ENCODE measurements around the gene NCAPH2. TPM values are rescaled to one million over a fixed set of nuclear protein-coding genes. Genes with fewer than 3 reads are reported as not detected.

Gene NCAPH2
- total RNA-seq, 4 donors from 2014 or later = 27.7 to 48.2 (median 29.5) TPM

- ATAC-seq (ENCODE audit: low FRiP score) (no peak), DNase-seq (ENCODE audit: low spot score) (no peak)
- TF ChIP-seq, protein P1, sequence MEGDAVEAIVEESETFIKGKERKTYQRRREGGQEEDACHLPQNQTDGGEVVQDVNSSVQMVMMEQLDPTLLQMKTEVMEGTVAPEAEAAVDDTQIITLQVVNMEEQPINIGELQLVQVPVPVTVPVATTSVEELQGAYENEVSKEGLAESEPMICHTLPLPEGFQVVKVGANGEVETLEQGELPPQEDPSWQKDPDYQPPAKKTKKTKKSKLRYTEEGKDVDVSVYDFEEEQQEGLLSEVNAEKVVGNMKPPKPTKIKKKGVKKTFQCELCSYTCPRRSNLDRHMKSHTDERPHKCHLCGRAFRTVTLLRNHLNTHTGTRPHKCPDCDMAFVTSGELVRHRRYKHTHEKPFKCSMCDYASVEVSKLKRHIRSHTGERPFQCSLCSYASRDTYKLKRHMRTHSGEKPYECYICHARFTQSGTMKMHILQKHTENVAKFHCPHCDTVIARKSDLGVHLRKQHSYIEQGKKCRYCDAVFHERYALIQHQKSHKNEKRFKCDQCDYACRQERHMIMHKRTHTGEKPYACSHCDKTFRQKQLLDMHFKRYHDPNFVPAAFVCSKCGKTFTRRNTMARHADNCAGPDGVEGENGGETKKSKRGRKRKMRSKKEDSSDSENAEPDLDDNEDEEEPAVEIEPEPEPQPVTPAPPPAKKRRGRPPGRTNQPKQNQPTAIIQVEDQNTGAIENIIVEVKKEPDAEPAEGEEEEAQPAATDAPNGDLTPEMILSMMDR (IDR thresholded peaks at IDR 0.05) = no peak
These were observed 14.9 kb downstream of the NCAPH2 start for GRCh38 chr22:50522806-50523438.

DNA sequence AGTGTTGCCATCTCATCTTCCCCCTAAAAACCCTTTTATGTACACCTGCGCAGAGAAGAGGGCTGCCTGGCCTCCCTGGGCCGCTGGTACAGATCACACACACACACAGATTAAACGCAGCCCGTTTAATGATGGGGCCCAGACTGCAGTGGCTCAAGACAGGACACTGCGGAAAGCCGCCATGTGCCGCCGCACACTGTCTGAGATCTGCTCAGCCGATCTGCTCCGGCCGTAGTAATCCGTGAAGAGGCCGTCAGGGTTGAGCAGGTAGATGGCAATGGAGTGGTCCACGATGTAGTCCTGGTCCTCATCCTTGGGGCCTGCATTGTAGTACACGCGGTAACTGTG, 15.4 kb downstream of the NCAPH2 start:
- ATAC-seq (ENCODE audit: low FRiP score) (no peak), DNase-seq (ENCODE audit: low spot score) (no peak)
- TF ChIP-seq, protein P1 (IDR thresholded peaks at IDR 0.05) = no peak

- ATAC-seq (ENCODE audit: low FRiP score) (no peak), DNase-seq (ENCODE audit: low spot score) (no peak)
- TF ChIP-seq, protein P1 (IDR thresholded peaks at IDR 0.05) = no peak
These were observed 16.0 kb downstream of the NCAPH2 start for GRCh38 chr22:50523806-50524675.

DNA sequence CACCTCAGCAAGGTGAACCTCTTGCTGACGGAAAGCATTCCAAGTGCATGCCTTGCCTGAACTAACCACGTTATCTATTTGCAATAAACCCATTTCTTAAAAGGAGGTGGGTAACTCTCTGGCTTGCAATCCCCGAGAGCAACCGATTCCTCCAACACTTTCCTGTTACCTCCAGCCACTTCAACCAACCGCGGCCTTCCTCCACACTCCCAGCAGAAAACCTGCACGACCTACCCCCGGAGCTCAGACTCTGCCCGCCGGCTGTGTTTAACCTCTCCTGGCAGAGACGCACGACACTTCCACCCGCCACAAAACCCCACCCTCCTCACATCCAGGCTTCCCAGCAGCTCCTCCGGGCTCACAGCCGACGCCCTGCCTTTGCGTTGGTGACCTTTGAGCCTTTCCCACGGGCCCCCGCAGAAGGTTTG, 16.7 kb downstream of the NCAPH2 start:
- TF ChIP-seq, protein P1 (IDR thresholded peaks at IDR 0.05) = no peak
- ATAC-seq (ENCODE audit: low FRiP score) (no peak), DNase-seq (ENCODE audit: low spot score) (no peak)

DNA sequence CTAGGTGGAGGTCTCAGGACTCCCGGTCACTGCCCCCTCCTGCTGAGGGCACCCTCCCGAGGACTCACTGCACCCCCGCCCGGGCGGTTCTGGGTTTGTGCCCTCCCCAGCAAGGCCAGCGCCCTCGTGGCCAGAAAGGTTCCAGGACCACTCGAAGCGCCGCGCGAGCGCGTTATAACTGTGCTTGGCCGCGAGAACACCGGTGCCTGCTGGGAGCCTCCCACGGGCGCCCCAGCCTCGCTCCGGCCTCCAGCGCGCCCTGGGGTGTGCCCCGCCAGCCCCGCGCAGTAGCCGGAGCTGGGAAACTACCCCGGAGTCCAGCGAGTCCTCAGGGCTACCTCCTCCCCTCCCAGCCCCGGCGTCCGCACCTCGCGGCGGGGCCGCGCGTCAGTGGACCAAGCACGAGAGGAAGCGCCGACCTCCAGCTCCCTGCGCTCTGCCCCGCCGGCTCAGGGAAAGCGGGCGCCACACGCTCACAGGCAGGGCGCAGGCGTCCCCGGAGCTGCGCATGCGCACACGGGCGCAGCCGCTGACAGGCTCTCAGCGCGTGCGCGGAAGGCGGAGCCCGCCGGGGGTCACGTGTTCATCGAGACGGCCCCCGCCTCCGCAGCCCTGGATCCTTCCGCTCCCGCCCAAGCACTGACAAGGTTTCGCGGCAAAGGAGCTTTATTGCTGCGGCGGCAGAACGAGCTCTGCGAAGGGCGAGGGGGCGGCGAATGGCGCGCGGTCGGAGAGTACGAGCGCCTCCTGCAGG, 17.3 kb downstream of the NCAPH2 start, which contains the start of gene SCO2:
TSS of gene SCO2 (minus strand) at position 495 of the 754 bp plus-strand sequence. CDS start 1,187 bp downstream, outside the sequence.
- ATAC-seq (ENCODE audit: low FRiP score) (peak; percentile 66), DNase-seq (ENCODE audit: low spot score) (peak; percentile 87)
- TF ChIP-seq, protein P1 (IDR thresholded peaks at IDR 0.05) = no peak

GRCh38 chr22:50525858-50526107, 17.8 kb downstream of the NCAPH2 start:
- TF ChIP-seq, protein P1 (IDR thresholded peaks at IDR 0.05) = no peak
- DNase-seq (ENCODE audit: low spot score) (no peak), ATAC-seq (ENCODE audit: low FRiP score) (no peak)
